ENCODE measurements around the gene GSN. TPM values are rescaled to one million over a fixed set of nuclear protein-coding genes. Genes with fewer than 3 reads are reported as not detected.

The GSN gene
- total RNA-seq, 1 experiment from 2014 or later: 278 TPM

GRCh38 chr9:121273064-121273775 is 5.3 kb downstream of the GSN start:
- Histone ChIP-seq H3K27me3 (ENCODE audit: control insufficient read depth, insufficient read depth, low read length) (no peaks in the 10 kb centered on the region), H3K27ac (ENCODE audit: low read length) (peak overlapping the region; percentile 40), H3K4me3 (ENCODE audit: low read depth in 2 of 2, low read length in 2 of 2) (no peak overlapping the region), H3K36me3 (ENCODE audit: control insufficient read depth, insufficient read depth, low read length) (no peaks in the 10 kb centered on the region; the same call in 1 of the 2 replicates), H3K4me1 (ENCODE audit: control insufficient read depth, insufficient read depth, low read length) (peaks cover 79% of the 10 kb centered on the region), H3K9me3 (ENCODE audit: control insufficient read depth, insufficient read depth, low read depth, low read length) (no peaks in the 10 kb centered on the region)
- ChIA-PET CTCF (no interaction called here), POLR2A (interaction anchor here (0.7 kb wide), 1 partner anchor 29 kb away, joined by 12 read pairs; no protein-coding TSS in a partner anchor)
- TF ChIP-seq CTCF (IDR thresholded peaks at IDR 0.05) (no peak), SIN3A (IDR thresholded peaks at IDR 0.05; ENCODE audit: borderline replicate concordance, insufficient read depth, low read depth, low read length) (no peak), REST (IDR thresholded peaks at IDR 0.05; ENCODE audit: insufficient read depth in 1 of 2, low read depth in 2 of 2, low read length in 1 of 2) (no peak), TCF7L2 (IDR thresholded peaks at IDR 0.05; ENCODE audit: low read depth, low read length) (no peak), POLR2AphosphoS5 (IDR thresholded peaks at IDR 0.05; ENCODE audit: low read depth, low read length) (no peak)
- DNase-seq (ENCODE audit: low read depth, low spot score): no peak
- intact Hi-C loops (cut with micrococcal nuclease; ENCODE audit: unreplicated experiment) (no loop called here), in situ Hi-C loops (cut with HindIII; ENCODE audit: low pct_unique_long_range_greater_than_20kb, low sequenced_read_pairs) (no loop called here)
- BruUV-seq (replicated peaks): no TSS peak
- no peak for ATAC-seq

- POLR2A ChIA-PET: no interaction called here
- Histone ChIP-seq H3K27ac (ENCODE audit: low read length) (peak overlapping the region; percentile 59), H3K9me3 (ENCODE audit: control insufficient read depth, insufficient read depth, low read depth, low read length) (no peaks in the 10 kb centered on the region), H3K36me3 (ENCODE audit: control insufficient read depth, insufficient read depth, low read length) (no peaks in the 10 kb centered on the region), H3K27me3 (ENCODE audit: control insufficient read depth, insufficient read depth, low read length) (no peaks in the 10 kb centered on the region), H3K4me3 (ENCODE audit: low read depth in 2 of 2, low read length in 2 of 2) (no peak overlapping the region), H3K4me1 (ENCODE audit: control insufficient read depth, insufficient read depth, low read length) (peaks cover 91% of the 10 kb centered on the region)
- intact Hi-C loops (cut with micrococcal nuclease; ENCODE audit: unreplicated experiment): no loop called here
- no TSS peak for BruUV-seq (replicated peaks)
- DNase-seq (ENCODE audit: low read depth, low spot score): no peak
- in situ Hi-C loops (cut with HindIII; ENCODE audit: low pct_unique_long_range_greater_than_20kb, low sequenced_read_pairs): no loop called here
- ATAC-seq: no peak
- TF ChIP-seq REST (IDR thresholded peaks at IDR 0.05; ENCODE audit: insufficient read depth in 1 of 2, low read depth in 2 of 2, low read length in 1 of 2) (no peak), POLR2AphosphoS5 (IDR thresholded peaks at IDR 0.05; ENCODE audit: low read depth, low read length) (no peak), SIN3A (IDR thresholded peaks at IDR 0.05; ENCODE audit: borderline replicate concordance, insufficient read depth, low read depth, low read length) (no peak), TCF7L2 (IDR thresholded peaks at IDR 0.05; ENCODE audit: low read depth, low read length) (no peak), CTCF (IDR thresholded peaks at IDR 0.05) (no peak)
- CTCF ChIA-PET: no interaction called here
These were observed 6.9 kb downstream of the GSN start for GRCh38 chr9:121274851-121275250.
